KOPT-K1 (cell line): ENCODE results near the gene SH2D3A.

Experiments
- H3K27ac ChIP-seq: fragments of 200-600 bp; sonication (generic); 2 replicates; pipeline ENCODE4 v1.5.1; 2016; ENCODE audit warnings: antibody characterized with exemption, mild to moderate bottlenecking, low read depth, low read length; ENCODE audit not compliant: poor library complexity, severe bottlenecking
- H3K36me3 ChIP-seq: fragments of 200-600 bp; sonication (generic); 2 replicates; pipeline ENCODE4 v1.5.1; 2017; ENCODE audit warnings: antibody characterized with exemption, mild to moderate bottlenecking, low read length, moderate library complexity; ENCODE audit not compliant: insufficient read depth
- H3K9me3 ChIP-seq: fragments of 200-600 bp; sonication (generic); 2 replicates; pipeline ENCODE4 v1.5.1; 2017; ENCODE audit warnings: antibody characterized with exemption, low read length, mild to moderate bottlenecking; ENCODE audit not compliant: insufficient read depth, poor library complexity, severe bottlenecking

The SH2D3A gene

GRCh38 chr19:6706633-6706958 lies 60.6 kb downstream of the SH2D3A start:
- Histone ChIP-seq H3K36me3 (no peaks in the 10 kb centered on the region), H3K27ac (no peak overlapping the region), H3K9me3 (no peaks in the 10 kb centered on the region)

DNA sequence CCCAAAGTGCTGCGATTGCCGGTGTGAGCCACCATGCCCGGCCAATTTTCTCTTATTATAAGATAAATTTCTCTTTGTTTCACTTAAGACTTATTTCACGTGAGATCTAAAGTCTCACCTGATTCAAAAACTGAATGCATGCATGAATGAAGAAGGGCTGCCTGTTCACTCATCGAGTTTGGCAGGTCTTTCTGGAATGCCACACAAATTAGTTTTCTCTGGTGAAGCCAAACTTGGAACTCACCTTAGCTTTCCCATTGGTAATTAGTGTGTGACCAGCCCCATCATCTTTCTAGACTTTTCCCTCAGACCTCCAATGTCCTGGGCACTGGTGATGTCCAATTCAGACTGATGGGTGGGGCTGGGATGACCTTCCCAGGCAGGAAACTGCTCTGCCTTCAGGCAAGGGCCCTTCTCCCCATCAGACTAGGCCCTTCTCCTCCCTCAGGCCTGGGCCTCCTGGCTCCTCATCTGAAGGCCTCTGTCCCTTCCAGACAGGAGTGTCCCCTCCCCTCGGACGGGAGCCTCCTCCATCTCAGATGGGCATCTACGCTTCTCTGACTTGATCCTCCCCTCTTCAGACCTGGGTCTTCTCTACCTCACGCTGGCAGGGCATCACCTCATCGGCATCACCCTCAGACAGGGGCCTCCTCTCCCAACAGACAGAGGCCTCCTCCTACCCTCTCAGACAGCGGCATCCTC lies 61.2 kb downstream of the SH2D3A start:
- Histone ChIP-seq H3K36me3 (no peaks in the 10 kb centered on the region), H3K27ac (no peak overlapping the region), H3K9me3 (no peaks in the 10 kb centered on the region)
